Measurements from ENCODE around the gene NEK6.

Gene NEK6

GRCh38 chr9:124328285-124328684 is 70.5 kb downstream of the NEK6 start:
- H3K4me1 ChIP-seq (ENCODE audit: control insufficient read depth, insufficient read depth, low read depth, low read length), result peaks cover 6% of the 10 kb centered on the region
- no peaks in the 10 kb centered on the region for H3K9me3 ChIP-seq (ENCODE audit: control insufficient read depth, low read length)
- H3K4me2 ChIP-seq (ENCODE audit: low read length, poor library complexity, severe bottlenecking), result no peak overlapping the region
- no peak overlapping the region for H3K23ac ChIP-seq (ENCODE audit: low read length in 2 of 2)
- H3K4ac ChIP-seq (ENCODE audit: low read depth in 1 of 2, low read length in 2 of 2), result no peak overlapping the region
- H4K91ac ChIP-seq (ENCODE audit: low read length), result no peak overlapping the region
- H2BK12ac ChIP-seq (ENCODE audit: low read length in 2 of 2), result no peak overlapping the region
- H2BK120ac ChIP-seq (ENCODE audit: low read depth, low read length), result no peak overlapping the region
- no peak overlapping the region for H4K8ac ChIP-seq (ENCODE audit: low read length)
- no peak overlapping the region for H3K4me3 ChIP-seq (ENCODE audit: insufficient read depth in 1 of 2, low read depth in 1 of 2, low read length in 2 of 2)
- no peak overlapping the region for H3K18ac ChIP-seq (ENCODE audit: low read depth in 1 of 2, low read length in 2 of 2)
- H3K9ac ChIP-seq (ENCODE audit: low read length), result no peak overlapping the region
- no peak overlapping the region for H2BK15ac ChIP-seq (ENCODE audit: low read depth, poor library complexity, severe bottlenecking)
- no peak overlapping the region for H3K27ac ChIP-seq (ENCODE audit: low read length, poor library complexity, severe bottlenecking)
- H3K14ac ChIP-seq (ENCODE audit: low read length in 2 of 2), result no peak overlapping the region
- WGBS, result 96% methylated on average over 12 of the region's 12 CpGs
- H2AK5ac ChIP-seq (ENCODE audit: low read length, severe bottlenecking), result no peak overlapping the region
- no peaks in the 10 kb centered on the region for H3K27me3 ChIP-seq (ENCODE audit: control insufficient read depth in 1 of 2, insufficient read depth in 1 of 2, low read length in 2 of 2)
- peaks cover 97% of the 10 kb centered on the region in 2 experiments for H3K36me3 ChIP-seq (ENCODE audit: control insufficient read depth in 1 of 2, insufficient read depth in 2 of 2, low read depth in 1 of 2, low read length in 2 of 2)
- DNase-seq, result no peak
- H3K79me1 ChIP-seq (replicated peaks; ENCODE audit: low read length, poor library complexity, severe bottlenecking), result peaks cover 68% of the 10 kb centered on the region
- no peak overlapping the region for H2BK5ac ChIP-seq (ENCODE audit: low read depth, low read length, poor library complexity, severe bottlenecking)
- no peak overlapping the region for H2AFZ ChIP-seq (ENCODE audit: low read depth, low read length)

GRCh38 chr9:124329206-124329792 is 71.5 kb downstream of the NEK6 start:
- no peak overlapping the region for H3K4me2 ChIP-seq (ENCODE audit: low read length, poor library complexity, severe bottlenecking)
- no peaks in the 10 kb centered on the region for H3K27me3 ChIP-seq (ENCODE audit: control insufficient read depth in 1 of 2, insufficient read depth in 1 of 2, low read length in 2 of 2)
- H3K4me3 ChIP-seq (ENCODE audit: insufficient read depth in 1 of 2, low read depth in 1 of 2, low read length in 2 of 2), result no peak overlapping the region
- 93% methylated on average over 19 of the region's 19 CpGs for WGBS
- peaks cover 6% of the 10 kb centered on the region for H3K4me1 ChIP-seq (ENCODE audit: control insufficient read depth, insufficient read depth, low read depth, low read length)
- no peak overlapping the region for H3K23ac ChIP-seq (ENCODE audit: low read length in 2 of 2)
- no peak overlapping the region for H2BK12ac ChIP-seq (ENCODE audit: low read length in 2 of 2)
- H3K27ac ChIP-seq (ENCODE audit: low read length, poor library complexity, severe bottlenecking), result no peak overlapping the region
- no peak overlapping the region for H2BK120ac ChIP-seq (ENCODE audit: low read depth, low read length)
- H3K18ac ChIP-seq (ENCODE audit: low read depth in 1 of 2, low read length in 2 of 2), result no peak overlapping the region
- H3K9ac ChIP-seq (ENCODE audit: low read length), result no peak overlapping the region
- no peak overlapping the region for H2AK5ac ChIP-seq (ENCODE audit: low read length, severe bottlenecking)
- H3K14ac ChIP-seq (ENCODE audit: low read length in 2 of 2), result no peak overlapping the region
- H3K79me1 ChIP-seq (replicated peaks; ENCODE audit: low read length, poor library complexity, severe bottlenecking), result peaks cover 63% of the 10 kb centered on the region
- no peak overlapping the region for H4K8ac ChIP-seq (ENCODE audit: low read length)
- H2BK5ac ChIP-seq (ENCODE audit: low read depth, low read length, poor library complexity, severe bottlenecking), result no peak overlapping the region
- no peak overlapping the region for H4K91ac ChIP-seq (ENCODE audit: low read length)
- H3K4ac ChIP-seq (ENCODE audit: low read depth in 1 of 2, low read length in 2 of 2), result no peak overlapping the region
- no peaks in the 10 kb centered on the region for H3K9me3 ChIP-seq (ENCODE audit: control insufficient read depth, low read length)
- H2BK15ac ChIP-seq (ENCODE audit: low read depth, poor library complexity, severe bottlenecking), result no peak overlapping the region
- no peak overlapping the region for H2AFZ ChIP-seq (ENCODE audit: low read depth, low read length)
- DNase-seq, result no peak
- peaks cover 96 to 97% of the 10 kb centered on the region in 2 experiments for H3K36me3 ChIP-seq (ENCODE audit: control insufficient read depth in 1 of 2, insufficient read depth in 2 of 2, low read depth in 1 of 2, low read length in 2 of 2)

- Histone ChIP-seq H4K8ac (ENCODE audit: low read length) (no peak overlapping the region), H3K9me3 (ENCODE audit: control insufficient read depth, low read length) (no peaks in the 10 kb centered on the region), H3K18ac (ENCODE audit: low read depth in 1 of 2, low read length in 2 of 2) (no peak overlapping the region), H2BK12ac (ENCODE audit: low read length in 2 of 2) (peak overlapping the region in 1 of 2 experiments; percentile 13), H2AK5ac (ENCODE audit: low read length, severe bottlenecking) (no peak overlapping the region), H3K27me3 (ENCODE audit: control insufficient read depth in 1 of 2, insufficient read depth in 1 of 2, low read length in 2 of 2) (no peaks in the 10 kb centered on the region), H3K27ac (ENCODE audit: low read length, poor library complexity, severe bottlenecking) (no peak overlapping the region), H3K14ac (ENCODE audit: low read length in 2 of 2) (no peak overlapping the region), H3K4ac (ENCODE audit: low read depth in 1 of 2, low read length in 2 of 2) (no peak overlapping the region), H3K4me2 (ENCODE audit: low read length, poor library complexity, severe bottlenecking) (no peak overlapping the region), H2BK120ac (ENCODE audit: low read depth, low read length) (no peak overlapping the region), H2BK15ac (ENCODE audit: low read depth, poor library complexity, severe bottlenecking) (no peak overlapping the region), H3K36me3 (ENCODE audit: control insufficient read depth in 1 of 2, insufficient read depth in 2 of 2, low read depth in 1 of 2, low read length in 2 of 2) (peaks cover 99% of the 10 kb centered on the region in 2 experiments), H4K91ac (ENCODE audit: low read length) (no peak overlapping the region), H3K23ac (ENCODE audit: low read length in 2 of 2) (no peak overlapping the region), H3K79me1 (replicated peaks; ENCODE audit: low read length, poor library complexity, severe bottlenecking) (peaks cover 57% of the 10 kb centered on the region), H3K4me3 (ENCODE audit: insufficient read depth in 1 of 2, low read depth in 1 of 2, low read length in 2 of 2) (no peak overlapping the region), H2AFZ (ENCODE audit: low read depth, low read length) (no peak overlapping the region), H3K4me1 (ENCODE audit: control insufficient read depth, insufficient read depth, low read depth, low read length) (peaks cover 5% of the 10 kb centered on the region), H2BK5ac (ENCODE audit: low read depth, low read length, poor library complexity, severe bottlenecking) (no peak overlapping the region), H3K9ac (ENCODE audit: low read length) (no peak overlapping the region)
- DNase-seq, result no peak
- WGBS, result 97% methylated on average over 26 of the region's 29 CpGs
Observed at GRCh38 chr9:124330011-124330697, 72.4 kb downstream of the NEK6 start.

GRCh38 chr9:124331580-124331979 is 73.8 kb downstream of the NEK6 start:
- Histone ChIP-seq H2BK12ac (ENCODE audit: low read length in 2 of 2) (no peak overlapping the region), H4K8ac (ENCODE audit: low read length) (no peak overlapping the region), H3K4me3 (ENCODE audit: insufficient read depth in 1 of 2, low read depth in 1 of 2, low read length in 2 of 2) (no peak overlapping the region), H3K23ac (ENCODE audit: low read length in 2 of 2) (no peak overlapping the region), H3K4me2 (ENCODE audit: low read length, poor library complexity, severe bottlenecking) (no peak overlapping the region), H4K91ac (ENCODE audit: low read length) (no peak overlapping the region), H3K27me3 (ENCODE audit: control insufficient read depth in 1 of 2, insufficient read depth in 1 of 2, low read length in 2 of 2) (no peaks in the 10 kb centered on the region), H3K36me3 (ENCODE audit: control insufficient read depth in 1 of 2, insufficient read depth in 2 of 2, low read depth in 1 of 2, low read length in 2 of 2) (peaks cover 96 to 99% of the 10 kb centered on the region in 2 experiments), H2BK120ac (ENCODE audit: low read depth, low read length) (no peak overlapping the region), H2AFZ (ENCODE audit: low read depth, low read length) (no peak overlapping the region), H3K9me3 (ENCODE audit: control insufficient read depth, low read length) (no peaks in the 10 kb centered on the region), H3K4ac (ENCODE audit: low read depth in 1 of 2, low read length in 2 of 2) (no peak overlapping the region), H3K79me1 (replicated peaks; ENCODE audit: low read length, poor library complexity, severe bottlenecking) (peaks cover 52% of the 10 kb centered on the region), H3K4me1 (ENCODE audit: control insufficient read depth, insufficient read depth, low read depth, low read length) (peaks cover 2% of the 10 kb centered on the region), H3K9ac (ENCODE audit: low read length) (no peak overlapping the region), H3K18ac (ENCODE audit: low read depth in 1 of 2, low read length in 2 of 2) (no peak overlapping the region), H2AK5ac (ENCODE audit: low read length, severe bottlenecking) (no peak overlapping the region), H3K27ac (ENCODE audit: low read length, poor library complexity, severe bottlenecking) (no peak overlapping the region), H2BK5ac (ENCODE audit: low read depth, low read length, poor library complexity, severe bottlenecking) (no peak overlapping the region), H2BK15ac (ENCODE audit: low read depth, poor library complexity, severe bottlenecking) (no peak overlapping the region), H3K14ac (ENCODE audit: low read length in 2 of 2) (no peak overlapping the region)
- DNase-seq, result no peak
- 91% methylated on average over 11 of the region's 11 CpGs for WGBS

All from mesenchymal stem cell (in vitro differentiated cells and primary cell).